H1 (cell line): ENCODE measurements around the gene BIRC7. TPM values are rescaled to one million over a fixed set of nuclear protein-coding genes. Genes with fewer than 3 reads are reported as not detected.

Source experiments
- CTCF ChIA-PET: fragments of 300-600 bp; sonication (Branson Sonifier 250); formaldehyde crosslinking; loops from one replicate; lab custom pipeline; 2021; ENCODE audit not compliant: partially characterized antibody; lab: Charles Lee
- POLR2A ChIA-PET: fragments of 300-600 bp; sonication (Branson Sonifier 250); formaldehyde crosslinking; loops from one replicate; lab custom pipeline; 2021; ENCODE audit warnings: inconsistent platforms; ENCODE audit not compliant: partially characterized antibody; lab: Charles Lee
- DNase-seq, 2 experiments: peaks; one replicate each; pipeline versions ENCODE4 v3.0.0 to v3.0.0-alpha.2; 2010 to 2022; ENCODE audit warnings: low spot score in 2 of 2, low read depth in 1 of 2, mixed read lengths in 1 of 2
- FAIRE-seq: peaks from 2 replicates; lab custom pipeline; 2011; peaks lifted over from hg19 to GRCh38; lab: Jason Lieb, UNC
- H2AFZ ChIP-seq: 2 replicates; pipeline ENCODE4 v1.8.1; 2012; ENCODE audit warnings: low read length, inconsistent platforms
- H2AK5ac ChIP-seq: 2 replicates; pipeline ENCODE4 v1.6.1; 2013; ENCODE audit warnings: low read depth, low read length
- H2BK120ac ChIP-seq: replicated peaks from 2 replicates; pipeline ENCODE3; 2013; ENCODE audit warnings: low read depth, low read length, inconsistent platforms
- H2BK12ac ChIP-seq: 2 replicates; pipeline ENCODE4 v1.6.1; 2013; ENCODE audit warnings: low read depth, low read length
- H2BK15ac ChIP-seq: 2 replicates; pipeline ENCODE4 v1.6.1; 2013; ENCODE audit warnings: low read length
- H2BK20ac ChIP-seq: 2 replicates; pipeline ENCODE4 v1.6.1; 2013; ENCODE audit warnings: low read length
- H2BK5ac ChIP-seq: 2 replicates; pipeline ENCODE4 v1.6.1; 2013; ENCODE audit warnings: low read depth, low read length
- H3K14ac ChIP-seq: 2 replicates; pipeline ENCODE4 v1.6.1; 2013; ENCODE audit warnings: inconsistent platforms; ENCODE audit not compliant: insufficient read length
- H3K18ac ChIP-seq: 2 replicates; pipeline ENCODE4 v1.6.1; 2013; ENCODE audit warnings: low read length; ENCODE audit errors: extremely low read depth
- H3K23ac ChIP-seq: 2 replicates; pipeline ENCODE4 v1.6.1; 2013; ENCODE audit warnings: inconsistent platforms; ENCODE audit not compliant: insufficient read length
- H3K23me2 ChIP-seq: 2 replicates; pipeline ENCODE4 v1.6.1; 2013; ENCODE audit warnings: low read depth, low read length
- H3K27ac ChIP-seq: 2 replicates; pipeline ENCODE4 v1.6.1; 2011; ENCODE audit warnings: low read depth, low read length, inconsistent platforms
- H3K27me3 ChIP-seq, 4 experiments: replicated peaks in 1 of 4; 1 replicate in 1 of 4; 2 replicates in 3 of 4; pipeline versions ENCODE4 v1.6.1 to v1.8.1; 2011 to 2013; ENCODE audit warnings: low read length in 3 of 4, mild to moderate bottlenecking in 3 of 4, inconsistent platforms in 2 of 4, mixed read lengths in 2 of 4, moderate library complexity in 1 of 4; ENCODE audit not compliant: control insufficient read depth in 3 of 4, insufficient read depth in 3 of 4; ENCODE audit errors: extremely low read depth in 1 of 4
- H3K36me3 ChIP-seq, 4 experiments: 2 replicates each; pipeline versions ENCODE4 v1.6.1 to v1.8.1; 2011 to 2013; ENCODE audit warnings: mild to moderate bottlenecking in 4 of 4, low read length in 3 of 4, moderate library complexity in 2 of 4, control low read depth in 1 of 4, inconsistent platforms in 1 of 4; ENCODE audit not compliant: insufficient read depth in 4 of 4, control insufficient read depth in 2 of 4
- H3K4ac ChIP-seq: replicated peaks from 2 replicates; pipeline ENCODE3; 2013; ENCODE audit warnings: low read length, low read depth, mixed read lengths, inconsistent platforms; ENCODE audit not compliant: insufficient read length
- H3K4me1 ChIP-seq, 4 experiments: replicated peaks in 1 of 4; 1 replicate in 1 of 4; 2 replicates in 3 of 4; pipeline versions ENCODE4 v1.6.1 to v1.8.1; 2011 to 2013; ENCODE audit warnings: low read length in 3 of 4, inconsistent platforms in 2 of 4, mixed read lengths in 1 of 4; ENCODE audit not compliant: insufficient read depth in 4 of 4, control insufficient read depth in 3 of 4
- H3K4me2 ChIP-seq, 2 experiments: 2 replicates each; pipeline versions ENCODE4 v1.6.1 to v1.8.1; 2011 to 2013; ENCODE audit warnings: low read depth in 2 of 2, low read length in 2 of 2, control low read depth in 1 of 2, inconsistent platforms in 1 of 2, mild to moderate bottlenecking in 1 of 2; ENCODE audit not compliant: insufficient read depth in 1 of 2
- H3K4me3 ChIP-seq, 4 experiments: fragments of 200-600, 300-600 bp in 1 of 4; sonication (generic), shearing (Covaris generic), sonication (Bioruptor Twin) in 1 of 4; 2 replicates each; pipeline versions ENCODE4 v1.5.1 to v1.8.1; 2011 to 2016; ENCODE audit warnings: low read length in 4 of 4, low read depth in 3 of 4, control low read depth in 2 of 4, inconsistent platforms in 2 of 4, mild to moderate bottlenecking in 2 of 4, mixed read lengths in 1 of 4, moderate library complexity in 1 of 4; ENCODE audit not compliant: insufficient read depth in 2 of 4; ENCODE audit errors: extremely low read depth in 1 of 4
- H3K56ac ChIP-seq: replicated peaks from 2 replicates; pipeline ENCODE3; 2013; ENCODE audit warnings: low read depth, mild to moderate bottlenecking, mixed read lengths, low read length, inconsistent platforms; ENCODE audit not compliant: insufficient read length
- H3K79me1 ChIP-seq: 2 replicates; pipeline ENCODE4 v1.6.1; 2013; ENCODE audit warnings: low read depth, low read length, control low read depth
- H3K79me2 ChIP-seq, 2 experiments: 2 replicates each; pipeline versions ENCODE4 v1.6.1 to v1.8.1; 2012 to 2013; ENCODE audit warnings: low read length in 2 of 2, mild to moderate bottlenecking in 2 of 2, inconsistent platforms in 1 of 2; ENCODE audit not compliant: insufficient read depth in 2 of 2, control insufficient read depth in 1 of 2
- H3K9ac ChIP-seq, 4 experiments: replicated peaks in 1 of 4; 1 replicate in 1 of 4; 2 replicates in 3 of 4; pipeline versions ENCODE4 v1.6.1 to v1.8.1; 2011 to 2013; ENCODE audit warnings: low read depth in 3 of 4, low read length in 3 of 4, control low read depth in 2 of 4, mild to moderate bottlenecking in 2 of 4, moderate library complexity in 2 of 4, inconsistent platforms in 1 of 4; ENCODE audit errors: extremely low read depth in 1 of 4
- H3K9me3 ChIP-seq, 2 experiments: 2 replicates each; pipeline versions ENCODE4 v1.6.1 to v1.8.1; 2012 to 2013; ENCODE audit warnings: mild to moderate bottlenecking in 2 of 2, moderate library complexity in 2 of 2, control low read depth in 1 of 2, inconsistent platforms in 1 of 2, low read depth in 1 of 2, low read length in 1 of 2, mixed read lengths in 1 of 2; ENCODE audit not compliant: insufficient read depth in 2 of 2
- H4K20me1 ChIP-seq, 2 experiments: replicated peaks in 1 of 2; 2 replicates each; pipeline versions ENCODE3 to v1.8.1; 2011 to 2013; ENCODE audit warnings: inconsistent platforms in 2 of 2, low read length in 2 of 2, mild to moderate bottlenecking in 1 of 2; ENCODE audit not compliant: insufficient read depth in 2 of 2, control insufficient read depth in 1 of 2
- H4K5ac ChIP-seq: 2 replicates; pipeline ENCODE4 v1.6.1; 2013; ENCODE audit warnings: low read length, low read depth, mixed read lengths, inconsistent platforms; ENCODE audit not compliant: insufficient read length
- H4K8ac ChIP-seq: 2 replicates; pipeline ENCODE4 v1.8.0; 2013; ENCODE audit warnings: mild to moderate bottlenecking, moderate library complexity, low read length, inconsistent platforms; ENCODE audit not compliant: insufficient read depth; ENCODE audit errors: extremely low read depth
- H4K91ac ChIP-seq: replicated peaks from 2 replicates; pipeline ENCODE3; 2013; ENCODE audit warnings: low read length, mixed read lengths, inconsistent platforms; ENCODE audit not compliant: insufficient read length
- CTCF ChIP-seq, 3 experiments: IDR thresholded peaks; 1 replicate in 2 of 3; 2 replicates in 1 of 3; pipeline versions ENCODE4 v1.5.1 to v1.6.1; 2011; ENCODE audit warnings: low read length in 3 of 3, mild to moderate bottlenecking in 3 of 3, inconsistent platforms in 2 of 3, low read depth in 1 of 3, moderate library complexity in 1 of 3; ENCODE audit not compliant: insufficient read depth in 1 of 3; ENCODE audit errors: control extremely low read depth in 1 of 3
- GTF2F1 ChIP-seq: IDR thresholded peaks from 2 replicates; pipeline ENCODE4 v1.6.1; 2012; ENCODE audit warnings: low read depth, low read length, improper control_type of control experiment, borderline replicate concordance
- PHF8 ChIP-seq: fragments of 200-600 bp; sonication (generic); conservative IDR thresholded peaks from 2 replicates; pipeline ENCODE4 v1.7.1; 2012; ENCODE audit warnings: low read depth, mild to moderate bottlenecking, inconsistent platforms, low read length, moderate library complexity
- RAD21 ChIP-seq, 2 experiments: IDR thresholded peaks in 1 of 2; conservative IDR thresholded peaks in 1 of 2; 2 replicates each; pipeline ENCODE4 v1.6.1; 2011; ENCODE audit warnings: low read depth in 2 of 2, low read length in 2 of 2, improper control_type of control experiment in 1 of 2, inconsistent platforms in 1 of 2, mild to moderate bottlenecking in 1 of 2, moderate library complexity in 1 of 2
- WGBS, 2 experiments: shearing (Covaris generic) in 1 of 2; methylation state at CpG; one replicate each; pipeline versions ENCODE4 v1.1.6 to v1.1.7; 2013 to 2015; ENCODE audit warnings: low lambda C conversion rate in 2 of 2, mixed read lengths in 2 of 2, inconsistent platforms in 1 of 2, low coverage in 1 of 2, missing lambda C conversion rate in 1 of 2; ENCODE audit not compliant: insufficient replicate concordance in 2 of 2, insufficient coverage in 1 of 2, insufficient read length in 1 of 2; ENCODE audit errors: extremely low coverage in 1 of 2, missing lambda C conversion rate in 1 of 2; 5-methylcytosine and 5-hydroxymethylcytosine counted together
- polyA plus RNA-seq, 7 experiments: library from polyadenylated mRNA; depleted of rRNA in 3 of 7; stranded (reverse) in 5 of 7; unstranded in 2 of 7; fragments of >200 nt in 5 of 7; fragments of 200-250 nt in 2 of 7; gene quantifications; 1 replicate in 5 of 7; 2 replicates in 1 of 7; 4 replicates in 1 of 7; pipeline versions ENCODE4 v1.2.1 to v1.2.3, GENCODE V29; 2011 to 2013; ENCODE audit warnings: missing spikeins in 2 of 7, mixed read lengths in 2 of 7
- total RNA-seq: library from RNA; stranded (reverse); fragmentation: NEBNext Ultra II Directional; extraction: Animal tissue kit (Norgen Biotek cat#: 25700); gene quantifications from 2 replicates; pipeline ENCODE4 v1.2.1, GENCODE V29; 2021
- TF ChIP-seq, protein P1 (sequence below): IDR thresholded peaks from 2 replicates; pipeline ENCODE4 v1.6.1; 2012; ENCODE audit warnings: inconsistent platforms

BIRC7 gene
- total and polyA plus RNA-seq, 2 of the 8 experiments (the other 6 are each of a cell fraction or from before 2014, with no cell fraction given), result 0.11 to 0.41 TPM

DNA sequence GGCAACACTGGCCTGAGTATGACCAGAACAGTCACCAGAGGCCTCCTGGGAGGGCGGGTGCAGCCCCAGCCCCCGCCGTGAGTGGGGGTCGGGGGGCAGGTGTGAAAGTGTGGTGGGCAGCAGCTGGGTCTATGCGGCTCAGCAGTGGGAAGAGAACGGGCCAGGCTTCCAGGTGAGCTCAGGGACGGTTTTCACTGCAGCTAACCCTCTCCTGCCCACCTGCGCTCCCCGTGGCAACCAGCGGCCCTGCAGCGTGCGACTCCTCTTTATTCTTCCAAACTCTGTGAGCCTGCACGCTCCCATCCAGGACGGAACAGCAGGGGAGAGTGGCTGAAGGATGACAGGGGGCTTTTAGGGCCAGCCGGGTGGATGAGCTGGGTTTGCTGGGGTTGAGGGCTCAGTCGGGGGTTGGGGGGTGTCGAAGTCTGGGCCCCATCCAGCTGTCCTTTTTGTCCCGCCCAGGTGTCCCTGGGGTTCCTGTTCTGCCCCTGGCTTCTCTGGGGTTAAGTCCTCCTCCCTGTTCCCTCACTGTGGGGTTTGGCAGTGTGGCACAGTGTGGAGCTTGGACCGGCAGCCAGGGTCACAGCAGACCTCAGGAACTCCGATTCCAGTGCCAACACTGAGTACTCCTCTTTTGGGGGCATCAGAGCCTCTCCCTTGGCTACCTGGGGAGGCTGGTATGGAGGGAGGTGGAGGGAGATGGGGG, 859 bp upstream of the BIRC7 start:
- H3K23me2 ChIP-seq, result no peaks in the 10 kb centered on the region
- no peak overlapping the region for H2AFZ ChIP-seq
- no peak for TF ChIP-seq PHF8
- TF ChIP-seq RAD21 (IDR thresholded peaks at IDR 0.05 in 1 of 2, conservative IDR thresholded peaks at IDR 0.05 in 1 of 2; ENCODE audit: low read depth in 2 of 2, low read length in 2 of 2), result peak; percentile 37 to 50
- peak; percentile 59 to 88 (median 81) for TF ChIP-seq CTCF (IDR thresholded peaks at IDR 0.05; ENCODE audit: control extremely low read depth in 1 of 3, insufficient read depth in 1 of 3, low read depth in 1 of 3, low read length in 3 of 3)
- TF ChIP-seq, protein P1, sequence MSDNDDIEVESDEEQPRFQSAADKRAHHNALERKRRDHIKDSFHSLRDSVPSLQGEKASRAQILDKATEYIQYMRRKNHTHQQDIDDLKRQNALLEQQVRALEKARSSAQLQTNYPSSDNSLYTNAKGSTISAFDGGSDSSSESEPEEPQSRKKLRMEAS, result peak; percentile 64
- no peak for TF ChIP-seq GTF2F1
- H3K9ac ChIP-seq, result no peak overlapping the region
- peak overlapping the region; percentile 7 to 64; a peak in 3 of 4 replicates for H3K4me2 ChIP-seq
- no peak overlapping the region for H4K5ac ChIP-seq
- peak overlapping the region in 1 of 4 experiments; percentile 43; a peak in 2 of 8 replicates for H3K4me3 ChIP-seq
- ChIA-PET CTCF (interaction anchor here (0.5 to 10.9 kb wide), 28 partner anchors 8 to 1120 kb away, joined by 3 to 199 read pairs (median 4); partner anchors contain the start of genes COL20A1, NKAIN4 and YTHDF1), POLR2A (interaction anchor here (0.5 to 4.9 kb wide), 10 partner anchors 9 to 1100 kb away, joined by 3 to 21 read pairs (median 4); partner anchors contain the start of genes COL20A1 and NKAIN4)
- H4K20me1 ChIP-seq, result no peaks in the 10 kb centered on the region
- no peak overlapping the region for H2BK120ac ChIP-seq
- peaks cover 0 to 3% (median 1%) of the 10 kb centered on the region in 4 experiments; a peak in 1 of 7 replicates for H3K27me3 ChIP-seq
- no peak overlapping the region for H3K56ac ChIP-seq
- no peak overlapping the region for H3K23ac ChIP-seq
- peaks cover 7 to 32% (median 17%) of the 10 kb centered on the region in 4 experiments for H3K4me1 ChIP-seq
- no peak for FAIRE-seq
- no peaks in the 10 kb centered on the region for H3K79me1 ChIP-seq
- H3K27ac ChIP-seq, result no peak overlapping the region
- H3K4ac ChIP-seq, result no peak overlapping the region
- peak overlapping the region; percentile 63 for H4K91ac ChIP-seq
- peak overlapping the region; percentile 53; the same call in 1 of the 2 replicates for H3K18ac ChIP-seq
- H2BK5ac ChIP-seq, result peak overlapping the region; percentile 20; the same call in 1 of the 2 replicates
- H3K79me2 ChIP-seq, result no peaks in the 10 kb centered on the region
- H3K36me3 ChIP-seq, result no peaks in the 10 kb centered on the region
- H4K8ac ChIP-seq, result peak overlapping the region; percentile 36
- peak in 1 of 2 experiments; percentile 85 for DNase-seq
- H3K9me3 ChIP-seq, result no peaks in the 10 kb centered on the region
- 15% methylated on average over 13 of the region's 20 CpGs; no CpG with 5 or more reads in 1 of the 2 experiments for WGBS, 2 experiments
- no peak overlapping the region for H2AK5ac ChIP-seq
- H2BK20ac ChIP-seq, result no peak overlapping the region
- H2BK12ac ChIP-seq, result 0 out of 2 replicates have a peak overlapping the region, but pooled peaks have one; percentile 40
- H2BK15ac ChIP-seq, result peak overlapping the region; percentile 1; the same call in 1 of the 2 replicates
- no peak overlapping the region for H3K14ac ChIP-seq
